ENCODE results near the gene DOCK10. TPM values are rescaled to one million over a fixed set of nuclear protein-coding genes. Genes with fewer than 3 reads are reported as not detected.

DOCK10 gene
- total RNA-seq, 1 donor from 2014 or later, result 3.6 TPM

GRCh38 chr2:225083276-225083675, 41.0 kb upstream of the DOCK10 start:
- Mint-ChIP-seq H3K27ac (no peak overlapping the region), H3K9me3 (ENCODE audit: low read depth) (no peaks in the 10 kb centered on the region), H3K4me3 (ENCODE audit: low read depth) (no peak overlapping the region), H3K4me1 (ENCODE audit: low read depth) (no peaks in the 10 kb centered on the region), H3K27me3 (no peaks in the 10 kb centered on the region), H3K36me3 (ENCODE audit: insufficient read depth) (no peaks in the 10 kb centered on the region)
- no peak for DNase-seq (ENCODE audit: low spot score, unreplicated experiment)
- TF ChIP-seq, protein P1, sequence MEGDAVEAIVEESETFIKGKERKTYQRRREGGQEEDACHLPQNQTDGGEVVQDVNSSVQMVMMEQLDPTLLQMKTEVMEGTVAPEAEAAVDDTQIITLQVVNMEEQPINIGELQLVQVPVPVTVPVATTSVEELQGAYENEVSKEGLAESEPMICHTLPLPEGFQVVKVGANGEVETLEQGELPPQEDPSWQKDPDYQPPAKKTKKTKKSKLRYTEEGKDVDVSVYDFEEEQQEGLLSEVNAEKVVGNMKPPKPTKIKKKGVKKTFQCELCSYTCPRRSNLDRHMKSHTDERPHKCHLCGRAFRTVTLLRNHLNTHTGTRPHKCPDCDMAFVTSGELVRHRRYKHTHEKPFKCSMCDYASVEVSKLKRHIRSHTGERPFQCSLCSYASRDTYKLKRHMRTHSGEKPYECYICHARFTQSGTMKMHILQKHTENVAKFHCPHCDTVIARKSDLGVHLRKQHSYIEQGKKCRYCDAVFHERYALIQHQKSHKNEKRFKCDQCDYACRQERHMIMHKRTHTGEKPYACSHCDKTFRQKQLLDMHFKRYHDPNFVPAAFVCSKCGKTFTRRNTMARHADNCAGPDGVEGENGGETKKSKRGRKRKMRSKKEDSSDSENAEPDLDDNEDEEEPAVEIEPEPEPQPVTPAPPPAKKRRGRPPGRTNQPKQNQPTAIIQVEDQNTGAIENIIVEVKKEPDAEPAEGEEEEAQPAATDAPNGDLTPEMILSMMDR (IDR thresholded peaks at IDR 0.05; ENCODE audit: unreplicated experiment), result no peak

GRCh38 chr2:225076125-225076524, 33.9 kb upstream of the DOCK10 start:
- peaks cover 7% of the 10 kb centered on the region for H3K27me3 Mint-ChIP-seq
- no peaks in the 10 kb centered on the region for H3K9me3 Mint-ChIP-seq (ENCODE audit: low read depth)
- H3K27ac Mint-ChIP-seq, result no peak overlapping the region
- H3K4me1 Mint-ChIP-seq (ENCODE audit: low read depth), result no peaks in the 10 kb centered on the region
- H3K4me3 Mint-ChIP-seq (ENCODE audit: low read depth), result no peak overlapping the region
- no peak for DNase-seq (ENCODE audit: low spot score, unreplicated experiment)
- TF ChIP-seq, protein P1 (IDR thresholded peaks at IDR 0.05; ENCODE audit: unreplicated experiment), result no peak
- no peaks in the 10 kb centered on the region for H3K36me3 Mint-ChIP-seq (ENCODE audit: insufficient read depth)

DNA sequence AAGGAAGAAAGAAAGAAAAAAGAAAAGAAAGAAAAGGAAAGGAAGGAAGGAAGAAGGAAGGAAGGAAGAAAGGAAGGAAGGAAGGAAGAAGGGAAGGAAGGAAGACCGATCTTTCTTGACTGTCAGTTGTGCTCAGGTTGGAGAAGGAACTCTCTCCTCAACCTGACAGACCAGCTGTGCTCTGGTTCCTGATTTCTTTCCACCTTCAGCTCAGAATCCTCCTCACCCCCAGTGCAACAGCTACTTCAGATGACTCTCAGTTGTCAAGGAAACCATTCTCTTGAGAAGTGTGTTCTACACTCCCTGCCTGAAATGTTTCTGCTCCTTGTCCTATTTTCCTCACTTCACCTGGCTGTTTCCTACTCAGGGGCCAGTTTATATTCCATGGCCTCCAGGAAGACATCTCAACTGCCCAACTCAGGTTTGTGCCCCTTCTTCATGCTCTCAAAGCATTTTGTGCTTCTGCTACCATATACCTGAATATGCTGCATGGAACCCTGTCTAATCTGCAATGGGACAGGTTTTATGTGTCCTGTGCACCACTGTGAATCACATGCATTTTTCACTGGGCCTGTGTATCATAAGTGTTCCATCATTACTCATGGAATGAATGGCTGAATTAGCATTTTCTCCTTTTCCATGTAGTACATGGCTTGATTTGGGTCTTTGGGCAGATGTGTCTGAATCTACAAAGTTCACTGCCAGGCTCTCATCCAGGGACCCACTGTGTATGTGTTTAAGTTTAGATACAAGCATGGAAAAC, 32.8 kb upstream of the DOCK10 start:
- no peak for DNase-seq (ENCODE audit: low spot score, unreplicated experiment)
- H3K4me1 Mint-ChIP-seq (ENCODE audit: low read depth), result no peaks in the 10 kb centered on the region
- H3K36me3 Mint-ChIP-seq (ENCODE audit: insufficient read depth), result no peaks in the 10 kb centered on the region
- no peak overlapping the region for H3K4me3 Mint-ChIP-seq (ENCODE audit: low read depth)
- peaks cover 7% of the 10 kb centered on the region for H3K27me3 Mint-ChIP-seq
- H3K9me3 Mint-ChIP-seq (ENCODE audit: low read depth), result no peaks in the 10 kb centered on the region
- no peak overlapping the region for H3K27ac Mint-ChIP-seq
- TF ChIP-seq, protein P1 (IDR thresholded peaks at IDR 0.05; ENCODE audit: unreplicated experiment), result no peak

DNA sequence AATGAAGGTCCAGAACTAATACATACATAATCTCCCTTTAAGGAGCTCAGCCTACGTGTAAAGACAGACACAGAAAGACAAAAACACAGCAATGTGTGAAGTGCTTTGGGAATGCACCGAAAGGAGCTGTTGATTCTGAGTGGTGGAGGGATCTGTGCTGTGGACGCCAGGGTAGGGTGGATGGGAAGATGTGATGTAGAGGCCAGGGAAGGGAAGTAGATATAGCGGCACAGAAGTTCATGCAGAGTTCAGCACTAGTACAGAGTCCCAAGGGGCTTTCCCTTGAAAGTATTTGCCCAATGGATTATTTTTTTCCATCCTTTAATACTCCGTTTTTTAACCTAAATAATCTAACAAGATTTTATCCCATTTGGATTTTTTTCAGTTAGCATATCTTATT, 32.1 kb upstream of the DOCK10 start:
- Mint-ChIP-seq H3K9me3 (ENCODE audit: low read depth) (no peaks in the 10 kb centered on the region), H3K4me1 (ENCODE audit: low read depth) (no peaks in the 10 kb centered on the region), H3K36me3 (ENCODE audit: insufficient read depth) (no peaks in the 10 kb centered on the region), H3K27ac (no peak overlapping the region), H3K27me3 (peaks cover 7% of the 10 kb centered on the region), H3K4me3 (ENCODE audit: low read depth) (no peak overlapping the region)
- TF ChIP-seq, protein P1 (IDR thresholded peaks at IDR 0.05; ENCODE audit: unreplicated experiment), result no peak
- DNase-seq (ENCODE audit: low spot score, unreplicated experiment), result no peak

- H3K9me3 Mint-ChIP-seq (ENCODE audit: low read depth), result peaks cover 5% of the 10 kb centered on the region
- no peaks in the 10 kb centered on the region for H3K36me3 Mint-ChIP-seq (ENCODE audit: insufficient read depth)
- no peak overlapping the region for H3K27ac Mint-ChIP-seq
- TF ChIP-seq, protein P1 (IDR thresholded peaks at IDR 0.05; ENCODE audit: unreplicated experiment), result no peak
- no peak for DNase-seq (ENCODE audit: low spot score, unreplicated experiment)
- H3K4me3 Mint-ChIP-seq (ENCODE audit: low read depth), result no peak overlapping the region
- H3K4me1 Mint-ChIP-seq (ENCODE audit: low read depth), result no peaks in the 10 kb centered on the region
- peaks cover 7% of the 10 kb centered on the region for H3K27me3 Mint-ChIP-seq
These were observed 30.9 kb upstream of the DOCK10 start for GRCh38 chr2:225073198-225073597.
